Neural progenitor cell (in vitro differentiated cells): ENCODE measurements around the gene WWC1.

Experiments
- EZH2phosphoT487 ChIP-seq: fragments of 200-600 bp; sonication (generic); IDR thresholded peaks from 2 replicates; pipeline ENCODE4 v1.6.1; 2017; ENCODE audit warnings: antibody characterized with exemption
- TF ChIP-seq, protein P1 (sequence below): fragments of 200-600 bp; sonication (generic); IDR thresholded peaks from 2 replicates; pipeline ENCODE4 v1.5.1; 2017; ENCODE audit warnings: antibody characterized with exemption, mild to moderate bottlenecking

DNA sequence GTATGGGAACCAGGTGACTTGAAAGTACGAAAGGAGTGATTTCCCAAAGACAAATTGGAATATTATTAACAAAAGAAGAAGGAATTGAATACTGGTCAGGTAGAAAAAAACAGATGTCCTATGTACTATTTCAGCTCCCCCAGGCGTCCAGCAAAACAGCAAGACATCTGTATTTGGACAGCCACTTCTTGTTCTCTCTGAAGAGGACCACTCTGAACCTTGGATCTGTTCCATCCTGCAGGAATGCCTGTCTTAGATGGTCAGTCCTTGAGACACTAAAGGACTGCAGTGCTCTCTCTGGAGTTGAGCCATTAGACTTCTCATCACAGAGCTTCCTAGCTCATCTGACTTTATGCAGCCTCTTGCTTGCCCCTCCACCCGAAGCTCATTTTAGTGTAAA is 120.4 kb downstream of the WWC1 start:
- TF ChIP-seq, protein P1, sequence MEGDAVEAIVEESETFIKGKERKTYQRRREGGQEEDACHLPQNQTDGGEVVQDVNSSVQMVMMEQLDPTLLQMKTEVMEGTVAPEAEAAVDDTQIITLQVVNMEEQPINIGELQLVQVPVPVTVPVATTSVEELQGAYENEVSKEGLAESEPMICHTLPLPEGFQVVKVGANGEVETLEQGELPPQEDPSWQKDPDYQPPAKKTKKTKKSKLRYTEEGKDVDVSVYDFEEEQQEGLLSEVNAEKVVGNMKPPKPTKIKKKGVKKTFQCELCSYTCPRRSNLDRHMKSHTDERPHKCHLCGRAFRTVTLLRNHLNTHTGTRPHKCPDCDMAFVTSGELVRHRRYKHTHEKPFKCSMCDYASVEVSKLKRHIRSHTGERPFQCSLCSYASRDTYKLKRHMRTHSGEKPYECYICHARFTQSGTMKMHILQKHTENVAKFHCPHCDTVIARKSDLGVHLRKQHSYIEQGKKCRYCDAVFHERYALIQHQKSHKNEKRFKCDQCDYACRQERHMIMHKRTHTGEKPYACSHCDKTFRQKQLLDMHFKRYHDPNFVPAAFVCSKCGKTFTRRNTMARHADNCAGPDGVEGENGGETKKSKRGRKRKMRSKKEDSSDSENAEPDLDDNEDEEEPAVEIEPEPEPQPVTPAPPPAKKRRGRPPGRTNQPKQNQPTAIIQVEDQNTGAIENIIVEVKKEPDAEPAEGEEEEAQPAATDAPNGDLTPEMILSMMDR: no peak
- no peak for TF ChIP-seq EZH2phosphoT487
